HG02884 (cell line): ENCODE measurements around the gene MANEA.
"Not testable (repeated sequence)": the region's sequence is repeated elsewhere in the genome, so short reads cannot be mapped to it uniquely, and the experiment has no call there.

Experiments used
- ATAC-seq: cut with Tn5 transposase; IDR thresholded peaks from one replicate; pipeline ENCODE4 v1.9.1; 2021; ENCODE audit warnings: mild to moderate bottlenecking, moderate library complexity; ENCODE audit not compliant: unreplicated experiment

Gene MANEA

DNA sequence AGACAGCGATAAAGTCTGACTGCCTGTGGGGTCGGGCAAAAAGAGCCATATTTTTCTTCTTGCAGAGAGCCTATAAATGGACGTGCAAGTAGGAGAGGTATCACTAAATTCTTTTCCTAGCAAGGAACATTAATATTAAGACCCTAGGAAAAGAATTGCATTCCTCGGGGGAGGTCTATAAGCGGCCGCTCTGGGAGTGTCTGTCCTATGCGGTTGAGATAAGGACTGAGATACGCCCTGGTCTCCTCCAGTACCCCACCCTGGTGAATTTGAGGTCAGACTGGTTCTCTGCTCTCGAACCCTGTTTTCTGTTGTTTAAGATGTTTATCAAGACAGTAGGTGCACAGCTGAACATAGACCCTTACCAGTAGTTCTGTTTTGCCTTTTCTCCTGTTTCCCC lies 6.9 kb downstream of the MANEA start:
- ATAC-seq, result not testable (repeated sequence)

DNA sequence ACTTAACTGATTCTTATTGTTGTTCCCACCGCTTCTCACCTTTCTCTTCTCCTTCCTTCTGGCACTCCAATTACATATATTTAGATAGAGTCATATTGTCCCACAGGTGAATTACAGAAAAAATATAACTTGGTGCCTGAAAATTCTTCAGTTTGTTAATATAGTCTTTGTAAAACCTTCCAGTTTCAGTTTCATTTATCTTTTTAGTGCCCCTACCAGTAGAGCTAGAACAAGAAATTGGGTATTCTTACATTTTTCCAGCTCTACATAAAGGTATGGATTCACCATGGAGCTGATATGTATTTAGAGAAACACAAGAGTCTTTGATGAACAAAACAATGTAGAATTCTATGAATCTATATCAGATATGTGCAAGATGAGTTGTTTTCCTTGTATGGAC lies 10.7 kb downstream of the MANEA start:
- ATAC-seq, result peak; percentile 49

DNA sequence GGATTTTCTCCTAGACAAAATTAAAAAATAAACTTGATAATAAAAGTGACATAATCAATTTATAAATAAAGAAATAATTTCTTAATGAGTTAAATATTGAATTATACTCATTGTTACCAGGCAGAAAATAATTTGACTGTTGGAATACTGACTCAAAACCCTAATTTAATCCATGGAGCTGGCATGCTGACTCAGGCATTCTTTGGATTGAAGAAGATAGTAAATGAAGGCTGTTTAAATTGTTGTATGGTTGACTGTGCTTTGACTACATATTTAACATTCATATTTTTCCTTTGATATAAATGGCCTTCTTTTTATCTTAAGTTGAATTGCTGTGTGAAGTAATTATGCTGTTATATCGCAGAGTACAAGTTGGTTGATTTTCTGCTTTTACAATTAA lies 11.7 kb downstream of the MANEA start:
- ATAC-seq, result no peak

DNA sequence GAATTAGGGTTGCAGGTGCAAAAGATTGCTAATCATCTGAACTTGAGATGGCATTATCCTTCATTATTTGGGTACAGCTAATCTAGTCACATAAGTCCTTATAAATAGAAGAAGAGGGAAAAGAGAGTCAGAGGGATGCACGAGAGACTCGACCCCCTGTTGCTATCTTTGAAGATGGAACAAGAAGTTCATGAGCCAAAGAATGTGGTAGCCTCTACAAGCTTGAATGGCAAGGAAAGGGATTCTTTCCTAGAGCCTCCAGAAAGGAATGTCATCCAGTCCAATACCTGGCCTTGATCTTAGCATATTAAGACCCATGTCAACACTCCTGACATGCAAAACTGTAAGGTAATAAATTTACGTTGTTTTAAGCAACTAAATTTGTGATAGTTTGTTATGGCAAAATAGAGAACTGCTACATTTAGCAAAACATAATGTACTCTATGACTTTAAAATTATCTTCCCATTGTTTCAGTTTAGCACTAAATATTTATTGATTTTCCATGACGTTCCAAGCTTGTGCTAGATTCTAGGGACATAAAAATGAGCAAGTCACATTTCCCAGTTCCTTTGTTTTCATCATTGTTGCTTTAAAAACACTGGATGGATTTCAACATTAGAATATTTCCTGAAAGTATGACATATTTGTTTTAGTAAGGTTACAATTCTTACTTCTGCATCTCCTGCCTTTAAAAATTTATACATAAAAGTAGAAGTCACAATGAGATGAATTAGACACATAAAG lies 12.7 kb downstream of the MANEA start:
- ATAC-seq, result no peak

DNA sequence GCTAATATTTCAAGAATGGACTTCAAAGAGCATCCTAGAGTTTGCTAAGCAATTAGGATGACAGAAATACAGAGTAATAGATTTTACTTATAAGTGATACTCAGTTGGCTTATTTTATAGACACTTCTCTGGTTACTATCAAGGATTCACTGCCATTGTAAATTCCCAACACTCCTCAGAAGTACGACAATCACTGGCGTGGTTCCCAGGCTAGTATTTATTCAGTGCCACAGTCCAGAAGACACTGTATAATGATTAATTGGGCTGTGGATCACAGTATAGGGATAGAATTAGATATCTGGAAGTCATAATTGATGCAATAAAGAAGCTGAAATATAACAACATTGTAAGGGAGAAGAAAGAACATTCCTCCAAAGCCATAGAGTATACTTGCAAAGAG lies 15.7 kb downstream of the MANEA start:
- ATAC-seq, result no peak

DNA sequence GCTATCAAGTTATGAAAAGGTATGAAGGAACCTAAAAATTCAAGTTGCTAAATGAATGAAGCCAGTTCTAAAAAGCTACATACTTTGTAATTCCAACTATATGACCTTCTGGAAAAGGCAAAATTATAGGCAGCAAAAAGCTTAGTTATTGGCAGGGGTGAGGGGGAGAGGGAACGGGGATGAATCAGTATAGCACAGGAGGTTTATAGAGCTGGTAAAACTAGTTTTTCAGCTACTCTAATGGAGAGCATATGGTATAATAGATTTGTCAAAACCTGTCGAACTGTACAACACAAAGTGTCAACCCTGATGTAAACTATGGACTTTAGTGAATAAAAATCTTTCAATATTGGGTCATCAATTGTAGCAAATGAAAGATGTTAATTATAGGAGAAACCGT lies 18.7 kb downstream of the MANEA start:
- no peak for ATAC-seq

DNA sequence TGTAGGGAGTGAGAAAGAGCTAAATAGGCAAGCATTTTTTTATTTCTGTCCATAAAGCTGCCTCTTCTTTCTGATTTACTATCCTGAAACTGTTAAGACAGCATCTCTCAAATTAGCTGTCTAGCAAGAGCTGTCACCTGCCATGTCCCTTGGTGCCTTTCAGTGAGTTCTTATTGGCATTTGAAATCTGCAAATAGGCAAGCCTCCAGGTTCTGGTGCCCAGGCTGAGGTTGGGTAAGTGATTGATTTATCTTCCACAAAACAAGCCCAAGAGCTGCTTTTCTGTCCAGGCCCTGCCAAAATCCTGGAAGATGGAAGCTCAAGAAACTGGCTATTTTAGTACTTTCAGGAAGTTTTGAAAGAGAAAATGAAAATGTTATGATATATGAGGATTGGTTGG lies 22.4 kb downstream of the MANEA start:
- no peak for ATAC-seq

DNA sequence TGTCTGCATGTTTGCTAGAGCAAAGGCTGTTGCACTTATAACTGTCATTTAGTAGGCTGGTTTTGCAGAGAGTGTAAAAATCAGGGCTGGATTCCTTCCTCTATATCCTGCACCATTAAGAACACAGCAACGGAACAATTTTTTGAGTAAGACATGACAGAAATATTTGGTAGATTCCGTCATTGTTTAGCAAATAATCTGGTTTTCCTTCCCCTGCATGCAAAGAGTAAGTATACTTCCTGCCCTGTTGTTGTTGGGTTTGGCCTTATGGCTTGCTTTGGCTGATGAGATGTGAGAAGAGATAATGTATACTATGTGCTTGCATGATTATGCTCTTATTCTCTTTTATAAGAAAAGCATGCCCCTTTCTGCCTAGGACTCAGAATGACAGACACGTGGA lies 23.8 kb downstream of the MANEA start:
- no peak for ATAC-seq

DNA sequence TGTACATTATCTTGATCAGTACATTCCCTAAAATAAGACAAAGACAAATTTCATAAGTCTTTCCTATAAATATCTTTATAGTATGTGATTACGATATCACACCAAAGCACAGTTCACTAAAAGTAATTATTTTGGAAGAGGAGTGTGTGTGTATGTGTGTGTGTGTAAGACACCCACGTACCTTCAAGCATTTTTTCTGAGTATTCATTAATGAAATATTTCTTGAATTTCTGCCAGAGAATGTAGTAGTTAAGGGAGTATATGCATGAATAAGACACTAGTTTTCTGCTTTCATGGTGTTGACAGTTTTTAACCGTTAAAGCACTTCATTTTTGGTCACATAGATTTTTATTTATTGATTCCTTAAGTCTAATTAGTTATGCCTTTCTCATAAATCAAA lies 36.8 kb downstream of the MANEA start:
- no peak for ATAC-seq

DNA sequence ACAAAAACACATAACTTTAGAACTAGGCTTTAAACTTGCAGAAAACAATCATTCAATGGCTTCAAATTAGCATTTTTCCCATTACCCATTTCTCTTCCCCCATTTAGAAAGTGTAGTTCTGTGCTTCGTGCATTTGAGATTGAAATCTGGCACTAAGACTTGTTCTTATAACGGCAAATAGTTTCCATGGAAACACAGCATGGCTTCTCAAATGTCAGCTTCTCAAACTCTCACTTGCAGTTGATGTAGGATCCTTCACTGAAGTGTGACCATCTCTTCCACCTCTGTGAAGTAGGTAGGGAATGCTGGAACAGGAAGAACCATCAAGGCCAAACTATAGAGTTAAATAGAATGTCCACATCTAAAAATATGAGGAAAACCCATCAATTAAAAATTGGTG lies 52.2 kb downstream of the MANEA start:
- ATAC-seq, result no peak

DNA sequence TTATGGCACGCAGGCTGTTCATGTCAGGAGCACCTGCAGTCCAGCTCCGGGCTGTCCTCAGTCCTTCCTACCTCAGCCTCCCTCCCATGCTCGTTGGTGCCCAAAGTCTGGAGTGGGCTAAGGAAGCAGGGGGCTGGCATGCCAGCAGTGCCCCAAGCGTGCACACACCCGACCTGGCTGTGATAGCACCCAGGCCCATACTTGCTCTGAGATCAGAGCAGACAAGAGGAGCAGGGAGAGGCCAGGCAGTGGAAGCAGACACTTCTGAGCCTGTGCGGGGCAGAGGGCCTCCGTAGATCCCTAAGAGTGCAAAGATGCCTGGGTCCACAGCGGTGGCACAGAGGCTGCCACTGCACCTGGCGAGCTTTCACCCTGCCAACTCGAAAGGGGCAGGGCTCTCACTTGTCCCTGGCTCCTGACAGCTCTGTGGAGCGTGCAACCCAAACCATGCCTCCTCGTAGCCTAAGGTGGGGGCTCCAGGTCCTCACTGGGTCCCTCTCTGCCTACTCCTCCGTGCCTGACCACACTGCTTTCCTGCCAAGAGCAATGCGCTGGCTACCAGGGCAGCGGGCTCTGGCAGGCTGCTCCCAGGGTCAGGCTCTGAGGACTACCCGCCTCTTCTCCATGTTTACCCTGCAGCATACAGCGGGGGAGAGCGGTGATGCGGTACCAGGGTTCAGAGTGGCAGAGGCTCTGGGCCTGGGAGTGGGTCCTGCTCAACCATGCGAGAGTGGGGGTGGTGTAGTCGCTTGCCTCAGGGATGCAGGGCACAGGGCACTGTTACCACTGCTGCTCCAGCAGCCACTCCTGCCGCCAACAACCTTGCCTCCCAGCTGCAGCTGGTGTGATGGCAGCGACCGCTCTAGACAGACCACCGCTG lies 59.5 kb downstream of the MANEA start:
- no peak for ATAC-seq

DNA sequence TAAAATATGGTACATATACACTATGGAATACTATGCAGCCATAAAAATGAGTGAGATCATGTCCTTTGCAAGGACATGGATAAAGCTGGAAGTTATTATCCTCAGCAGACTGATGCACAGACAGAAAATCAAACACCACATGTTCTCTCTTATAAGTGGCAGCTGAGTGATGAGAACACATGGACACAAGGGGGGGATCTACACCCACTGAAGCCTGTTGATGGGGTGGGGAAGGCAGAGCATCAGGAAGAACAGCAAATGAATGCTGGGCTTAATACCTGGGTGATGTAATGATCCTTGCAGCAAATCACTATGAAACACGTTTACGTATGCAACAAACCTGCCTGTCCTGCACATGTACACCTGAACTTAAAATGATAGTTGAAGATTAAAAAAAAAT lies 71.3 kb downstream of the MANEA start:
- ATAC-seq, result no peak

DNA sequence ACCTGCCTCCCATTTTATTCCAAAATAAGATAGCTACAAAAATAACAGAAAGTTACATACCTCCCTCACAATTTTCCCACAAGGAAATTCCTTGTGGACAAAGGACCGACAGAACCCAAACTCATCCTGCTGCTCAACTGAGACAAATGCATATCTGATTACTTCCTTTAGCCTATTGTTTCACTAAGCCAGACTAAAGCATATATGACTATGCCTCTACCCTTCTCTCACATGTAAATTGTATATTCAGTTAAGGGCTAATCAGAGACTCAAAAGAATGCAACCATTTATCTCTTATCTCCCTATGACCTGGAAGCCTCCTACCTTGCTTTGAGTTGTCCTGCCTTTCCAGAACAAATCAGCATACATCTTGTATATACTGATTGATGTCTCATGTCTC lies 72.1 kb downstream of the MANEA start:
- no peak for ATAC-seq

DNA sequence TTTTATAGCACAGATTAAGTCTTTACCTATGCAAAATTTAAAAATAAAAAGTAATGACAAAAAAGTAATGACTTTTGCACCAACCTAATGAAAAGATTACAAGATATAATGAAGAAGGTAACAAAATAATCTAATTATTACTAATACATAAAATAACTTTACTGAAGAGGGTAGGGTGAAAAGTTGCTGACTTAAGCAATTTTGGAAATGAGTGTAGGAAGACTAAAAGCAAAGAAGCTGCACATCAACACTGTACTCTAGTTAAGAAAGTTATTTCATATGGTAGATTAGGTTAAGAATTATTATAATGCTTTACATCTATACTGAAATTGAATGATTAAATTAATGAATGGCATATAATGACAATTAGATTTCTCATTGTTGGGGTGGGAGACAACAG lies 76.8 kb downstream of the MANEA start:
- no peak for ATAC-seq

DNA sequence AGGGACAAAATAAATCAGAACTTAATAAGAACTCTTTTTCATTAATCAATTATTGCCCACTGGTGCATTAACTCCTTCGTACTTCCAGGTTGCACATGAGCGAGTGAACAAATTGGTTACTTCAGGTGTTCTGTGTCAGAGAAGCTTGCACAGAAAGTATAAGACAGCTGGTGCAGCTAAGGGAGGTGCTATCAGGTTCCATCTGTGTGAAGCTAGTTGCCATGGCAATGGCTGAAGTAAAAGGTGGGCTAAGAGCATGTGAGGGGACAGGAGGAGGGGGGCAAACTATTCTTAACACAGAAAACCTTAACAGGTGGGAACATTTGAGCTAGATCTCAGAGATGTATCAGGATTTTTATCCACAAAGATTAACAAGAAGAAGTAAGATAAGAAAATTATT lies 81.6 kb downstream of the MANEA start:
- no peak for ATAC-seq
